H1 (cell line): ENCODE data around the gene CFAP65. TPM values are rescaled to one million over a fixed set of nuclear protein-coding genes. Genes with fewer than 3 reads are reported as not detected.

ENCODE experiments used
- CTCF ChIA-PET: fragments of 300-600 bp; sonication (Branson Sonifier 250); formaldehyde crosslinking; loops from one replicate; lab custom pipeline; 2021; ENCODE audit not compliant: partially characterized antibody; lab: Charles Lee
- POLR2A ChIA-PET: fragments of 300-600 bp; sonication (Branson Sonifier 250); formaldehyde crosslinking; loops from one replicate; lab custom pipeline; 2021; ENCODE audit warnings: inconsistent platforms; ENCODE audit not compliant: partially characterized antibody; lab: Charles Lee
- DNase-seq, 2 experiments: peaks; one replicate each; pipeline versions ENCODE4 v3.0.0 to v3.0.0-alpha.2; 2010 to 2022; ENCODE audit warnings: low spot score in 2 of 2, low read depth in 1 of 2, mixed read lengths in 1 of 2
- FAIRE-seq: peaks from 2 replicates; lab custom pipeline; 2011; peaks lifted over from hg19 to GRCh38; lab: Jason Lieb, UNC
- H2AFZ ChIP-seq: 2 replicates; pipeline ENCODE4 v1.8.1; 2012; ENCODE audit warnings: low read length, inconsistent platforms
- H2AK5ac ChIP-seq: 2 replicates; pipeline ENCODE4 v1.6.1; 2013; ENCODE audit warnings: low read depth, low read length
- H2BK120ac ChIP-seq: replicated peaks from 2 replicates; pipeline ENCODE3; 2013; ENCODE audit warnings: low read depth, low read length, inconsistent platforms
- H2BK12ac ChIP-seq: 2 replicates; pipeline ENCODE4 v1.6.1; 2013; ENCODE audit warnings: low read depth, low read length
- H2BK15ac ChIP-seq: 2 replicates; pipeline ENCODE4 v1.6.1; 2013; ENCODE audit warnings: low read length
- H2BK20ac ChIP-seq: 2 replicates; pipeline ENCODE4 v1.6.1; 2013; ENCODE audit warnings: low read length
- H2BK5ac ChIP-seq: 2 replicates; pipeline ENCODE4 v1.6.1; 2013; ENCODE audit warnings: low read depth, low read length
- H3K14ac ChIP-seq: 2 replicates; pipeline ENCODE4 v1.6.1; 2013; ENCODE audit warnings: inconsistent platforms; ENCODE audit not compliant: insufficient read length
- H3K18ac ChIP-seq: 2 replicates; pipeline ENCODE4 v1.6.1; 2013; ENCODE audit warnings: low read length; ENCODE audit errors: extremely low read depth
- H3K23ac ChIP-seq: 2 replicates; pipeline ENCODE4 v1.6.1; 2013; ENCODE audit warnings: inconsistent platforms; ENCODE audit not compliant: insufficient read length
- H3K23me2 ChIP-seq: 2 replicates; pipeline ENCODE4 v1.6.1; 2013; ENCODE audit warnings: low read depth, low read length
- H3K27ac ChIP-seq: 2 replicates; pipeline ENCODE4 v1.6.1; 2011; ENCODE audit warnings: low read depth, low read length, inconsistent platforms
- H3K27me3 ChIP-seq, 4 experiments: replicated peaks in 1 of 4; 1 replicate in 1 of 4; 2 replicates in 3 of 4; pipeline versions ENCODE4 v1.6.1 to v1.8.1; 2011 to 2013; ENCODE audit warnings: low read length in 3 of 4, mild to moderate bottlenecking in 3 of 4, inconsistent platforms in 2 of 4, mixed read lengths in 2 of 4, moderate library complexity in 1 of 4; ENCODE audit not compliant: control insufficient read depth in 3 of 4, insufficient read depth in 3 of 4; ENCODE audit errors: extremely low read depth in 1 of 4
- H3K36me3 ChIP-seq, 4 experiments: 2 replicates each; pipeline versions ENCODE4 v1.6.1 to v1.8.1; 2011 to 2013; ENCODE audit warnings: mild to moderate bottlenecking in 4 of 4, low read length in 3 of 4, moderate library complexity in 2 of 4, control low read depth in 1 of 4, inconsistent platforms in 1 of 4; ENCODE audit not compliant: insufficient read depth in 4 of 4, control insufficient read depth in 2 of 4
- H3K4ac ChIP-seq: replicated peaks from 2 replicates; pipeline ENCODE3; 2013; ENCODE audit warnings: low read length, low read depth, mixed read lengths, inconsistent platforms; ENCODE audit not compliant: insufficient read length
- H3K4me1 ChIP-seq, 4 experiments: replicated peaks in 1 of 4; 1 replicate in 1 of 4; 2 replicates in 3 of 4; pipeline versions ENCODE4 v1.6.1 to v1.8.1; 2011 to 2013; ENCODE audit warnings: low read length in 3 of 4, inconsistent platforms in 2 of 4, mixed read lengths in 1 of 4; ENCODE audit not compliant: insufficient read depth in 4 of 4, control insufficient read depth in 3 of 4
- H3K4me2 ChIP-seq, 2 experiments: 2 replicates each; pipeline versions ENCODE4 v1.6.1 to v1.8.1; 2011 to 2013; ENCODE audit warnings: low read depth in 2 of 2, low read length in 2 of 2, control low read depth in 1 of 2, inconsistent platforms in 1 of 2, mild to moderate bottlenecking in 1 of 2; ENCODE audit not compliant: insufficient read depth in 1 of 2
- H3K4me3 ChIP-seq, 4 experiments: fragments of 200-600, 300-600 bp in 1 of 4; sonication (generic), shearing (Covaris generic), sonication (Bioruptor Twin) in 1 of 4; 2 replicates each; pipeline versions ENCODE4 v1.5.1 to v1.8.1; 2011 to 2016; ENCODE audit warnings: low read length in 4 of 4, low read depth in 3 of 4, control low read depth in 2 of 4, inconsistent platforms in 2 of 4, mild to moderate bottlenecking in 2 of 4, mixed read lengths in 1 of 4, moderate library complexity in 1 of 4; ENCODE audit not compliant: insufficient read depth in 2 of 4; ENCODE audit errors: extremely low read depth in 1 of 4
- H3K56ac ChIP-seq: replicated peaks from 2 replicates; pipeline ENCODE3; 2013; ENCODE audit warnings: low read depth, mild to moderate bottlenecking, mixed read lengths, low read length, inconsistent platforms; ENCODE audit not compliant: insufficient read length
- H3K79me1 ChIP-seq: 2 replicates; pipeline ENCODE4 v1.6.1; 2013; ENCODE audit warnings: low read depth, low read length, control low read depth
- H3K79me2 ChIP-seq, 2 experiments: 2 replicates each; pipeline versions ENCODE4 v1.6.1 to v1.8.1; 2012 to 2013; ENCODE audit warnings: low read length in 2 of 2, mild to moderate bottlenecking in 2 of 2, inconsistent platforms in 1 of 2; ENCODE audit not compliant: insufficient read depth in 2 of 2, control insufficient read depth in 1 of 2
- H3K9ac ChIP-seq, 4 experiments: replicated peaks in 1 of 4; 1 replicate in 1 of 4; 2 replicates in 3 of 4; pipeline versions ENCODE4 v1.6.1 to v1.8.1; 2011 to 2013; ENCODE audit warnings: low read depth in 3 of 4, low read length in 3 of 4, control low read depth in 2 of 4, mild to moderate bottlenecking in 2 of 4, moderate library complexity in 2 of 4, inconsistent platforms in 1 of 4; ENCODE audit errors: extremely low read depth in 1 of 4
- H3K9me3 ChIP-seq, 2 experiments: 2 replicates each; pipeline versions ENCODE4 v1.6.1 to v1.8.1; 2012 to 2013; ENCODE audit warnings: mild to moderate bottlenecking in 2 of 2, moderate library complexity in 2 of 2, control low read depth in 1 of 2, inconsistent platforms in 1 of 2, low read depth in 1 of 2, low read length in 1 of 2, mixed read lengths in 1 of 2; ENCODE audit not compliant: insufficient read depth in 2 of 2
- H4K20me1 ChIP-seq, 2 experiments: replicated peaks in 1 of 2; 2 replicates each; pipeline versions ENCODE3 to v1.8.1; 2011 to 2013; ENCODE audit warnings: inconsistent platforms in 2 of 2, low read length in 2 of 2, mild to moderate bottlenecking in 1 of 2; ENCODE audit not compliant: insufficient read depth in 2 of 2, control insufficient read depth in 1 of 2
- H4K5ac ChIP-seq: 2 replicates; pipeline ENCODE4 v1.6.1; 2013; ENCODE audit warnings: low read length, low read depth, mixed read lengths, inconsistent platforms; ENCODE audit not compliant: insufficient read length
- H4K8ac ChIP-seq: 2 replicates; pipeline ENCODE4 v1.8.0; 2013; ENCODE audit warnings: mild to moderate bottlenecking, moderate library complexity, low read length, inconsistent platforms; ENCODE audit not compliant: insufficient read depth; ENCODE audit errors: extremely low read depth
- H4K91ac ChIP-seq: replicated peaks from 2 replicates; pipeline ENCODE3; 2013; ENCODE audit warnings: low read length, mixed read lengths, inconsistent platforms; ENCODE audit not compliant: insufficient read length
- ASH2L ChIP-seq: fragments of 200-600, 300-600 bp; sonication (generic); IDR thresholded peaks from one replicate; pipeline ENCODE4 v1.7.1; 2017; ENCODE audit warnings: low read length
- CREB1 ChIP-seq: IDR thresholded peaks from 2 replicates; pipeline ENCODE4 v1.6.1; 2012; ENCODE audit warnings: inconsistent platforms
- EGR1 ChIP-seq: IDR thresholded peaks from 2 replicates; pipeline ENCODE4 v1.6.1; 2011; ENCODE audit warnings: low read depth, low read length, borderline replicate concordance
- FOSL1 ChIP-seq: IDR thresholded peaks from 2 replicates; pipeline ENCODE4 v1.6.1; 2011; ENCODE audit warnings: mild to moderate bottlenecking, low read depth, low read length, moderate library complexity; ENCODE audit not compliant: insufficient read depth
- GTF2F1 ChIP-seq: IDR thresholded peaks from 2 replicates; pipeline ENCODE4 v1.6.1; 2012; ENCODE audit warnings: low read depth, low read length, improper control_type of control experiment, borderline replicate concordance
- HDAC2 ChIP-seq, 2 experiments: fragments of 300-600 bp in 1 of 2; sonication (generic) in 1 of 2; IDR thresholded peaks; 2 replicates each; pipeline ENCODE4 v1.6.1; 2011 to 2012; ENCODE audit warnings: low read depth in 2 of 2, low read length in 2 of 2, mild to moderate bottlenecking in 2 of 2, moderate library complexity in 2 of 2, borderline replicate concordance in 1 of 2, inconsistent platforms in 1 of 2
- POLR2AphosphoS5 ChIP-seq: IDR thresholded peaks from 2 replicates; pipeline ENCODE4 v1.6.1; 2011; ENCODE audit warnings: low read depth, low read length
- SIRT6 ChIP-seq: IDR thresholded peaks from one replicate; pipeline ENCODE4 v1.7.1; 2012; ENCODE audit warnings: low read length, inconsistent platforms
- SIX5 ChIP-seq: IDR thresholded peaks from 2 replicates; pipeline ENCODE4 v1.6.1; 2011; ENCODE audit warnings: mild to moderate bottlenecking, low read depth, low read length
- SP1 ChIP-seq: IDR thresholded peaks from 2 replicates; pipeline ENCODE4 v1.6.1; 2011; ENCODE audit warnings: low read depth, low read length
- SRF ChIP-seq: IDR thresholded peaks from 2 replicates; pipeline ENCODE4 v1.6.1; 2011; ENCODE audit warnings: mild to moderate bottlenecking, low read depth, low read length, moderate library complexity
- TAF1 ChIP-seq: IDR thresholded peaks from 2 replicates; pipeline ENCODE4 v1.6.1; 2011; ENCODE audit warnings: mild to moderate bottlenecking, low read depth, low read length
- TAF7 ChIP-seq: optimal IDR thresholded peaks from 2 replicates; pipeline ENCODE3; 2011; ENCODE audit warnings: low read depth, mild to moderate bottlenecking, inconsistent platforms, low read length, moderate library complexity, borderline replicate concordance
- WGBS, 2 experiments: shearing (Covaris generic) in 1 of 2; methylation state at CpG; one replicate each; pipeline versions ENCODE4 v1.1.6 to v1.1.7; 2013 to 2015; ENCODE audit warnings: low lambda C conversion rate in 2 of 2, mixed read lengths in 2 of 2, inconsistent platforms in 1 of 2, low coverage in 1 of 2, missing lambda C conversion rate in 1 of 2; ENCODE audit not compliant: insufficient replicate concordance in 2 of 2, insufficient coverage in 1 of 2, insufficient read length in 1 of 2; ENCODE audit errors: extremely low coverage in 1 of 2, missing lambda C conversion rate in 1 of 2; 5-methylcytosine and 5-hydroxymethylcytosine counted together
- polyA plus RNA-seq, 7 experiments: library from polyadenylated mRNA; depleted of rRNA in 3 of 7; stranded (reverse) in 5 of 7; unstranded in 2 of 7; fragments of >200 nt in 5 of 7; fragments of 200-250 nt in 2 of 7; gene quantifications; 1 replicate in 5 of 7; 2 replicates in 1 of 7; 4 replicates in 1 of 7; pipeline versions ENCODE4 v1.2.1 to v1.2.3, GENCODE V29; 2011 to 2013; ENCODE audit warnings: missing spikeins in 2 of 7, mixed read lengths in 2 of 7
- total RNA-seq: library from RNA; stranded (reverse); fragmentation: NEBNext Ultra II Directional; extraction: Animal tissue kit (Norgen Biotek cat#: 25700); gene quantifications from 2 replicates; pipeline ENCODE4 v1.2.1, GENCODE V29; 2021

CFAP65 gene
- total and polyA plus RNA-seq, 2 of the 8 experiments (the other 6 are each of a cell fraction or from before 2014, with no cell fraction given): 0.19 to 0.45 TPM

- POLR2A ChIA-PET: interaction anchor here (0.6 to 1.2 kb wide), 2 partner anchors 140 to 305 kb away, joined by 3 to 4 read pairs; no protein-coding TSS in a partner anchor
Observed at GRCh38 chr2:219017201-219017931, 23.9 kb downstream of the CFAP65 start.

More at GRCh38 chr2:219017201-219017931, 23.9 kb downstream of the CFAP65 start:
- Histone ChIP-seq H2BK20ac (no peak overlapping the region), H3K9ac (no peak overlapping the region), H4K91ac (no peak overlapping the region), H3K14ac (no peak overlapping the region), H2AK5ac (no peak overlapping the region), H2BK12ac (no peak overlapping the region), H3K56ac (no peak overlapping the region), H3K27ac (no peak overlapping the region), H3K4me3 (no peak overlapping the region), H3K4me2 (no peak overlapping the region), H2BK120ac (no peak overlapping the region), H3K23ac (no peak overlapping the region), H3K79me1 (no peaks in the 10 kb centered on the region), H3K36me3 (no peaks in the 10 kb centered on the region), H4K20me1 (peaks cover 0 to 1% of the 10 kb centered on the region in 2 experiments), H3K27me3 (peaks cover 0 to 8% (median 4%) of the 10 kb centered on the region in 4 experiments; a peak in 4 of 7 replicates), H3K4ac (no peak overlapping the region), H3K18ac (no peak overlapping the region), H3K9me3 (no peaks in the 10 kb centered on the region), H4K8ac (no peak overlapping the region), H3K79me2 (no peaks in the 10 kb centered on the region), H2AFZ (no peak overlapping the region), H4K5ac (no peak overlapping the region), H3K23me2 (no peaks in the 10 kb centered on the region), H3K4me1 (no peaks in the 10 kb centered on the region), H2BK15ac (no peak overlapping the region), H2BK5ac (no peak overlapping the region)
- WGBS, 2 experiments: 91% methylated on average over 14 of the region's 14 CpGs; no CpG with 5 or more reads in 1 of the 2 experiments
- CTCF ChIA-PET: interaction anchor here (0.6 to 6.9 kb wide), 14 partner anchors 9 to 436 kb away, joined by 3 to 53 read pairs (median 4); no protein-coding TSS in a partner anchor
- no peak for DNase-seq
- no peak for FAIRE-seq
- TF ChIP-seq HDAC2 (IDR thresholded peaks at IDR 0.05; ENCODE audit: borderline replicate concordance in 1 of 2, low read depth in 2 of 2, low read length in 2 of 2) (no peak), ASH2L (no peak), SRF (no peak), EGR1 (no peak), SP1 (no peak), TAF7 (no peak), GTF2F1 (no peak), CREB1 (no peak), FOSL1 (no peak), SIX5 (no peak), SIRT6 (no peak), POLR2AphosphoS5 (no peak), TAF1 (no peak)
